CD4-positive, alpha-beta memory T cell (primary cell): Measurements from ENCODE around the gene PDCD1. TPM values are rescaled to one million over a fixed set of nuclear protein-coding genes. Genes with fewer than 3 reads are reported as not detected.
A peak's percentile ranks its signal among the peaks of the same experiment; 100 is the strongest.

Experiments
- CTCF ChIA-PET: fragments of 350-600 bp; sonication (Branson Sonifier 250); formaldehyde crosslinking; loops from one replicate; lab custom pipeline; 2021; ENCODE audit warnings: inconsistent platforms; ENCODE audit not compliant: partially characterized antibody; lab: Charles Lee
- POLR2A ChIA-PET: fragments of 350-600 bp; sonication (Branson Sonifier 250); formaldehyde crosslinking; loops from one replicate; lab custom pipeline; 2021; ENCODE audit not compliant: partially characterized antibody; lab: Charles Lee
- DNase-seq, 5 donors: peaks; one replicate each; pipeline versions ENCODE4 v3.0.0 to v3.0.0-alpha.2; 2020 to 2022; ENCODE audit warnings: mixed read lengths in 1 of 5
- H3K27ac ChIP-seq: one replicate; pipeline ENCODE4 v1.7.0; 2013; ENCODE audit warnings: low read depth, low read length
- H3K27me3 ChIP-seq: 2 replicates; pipeline ENCODE4 v1.7.0; 2013; ENCODE audit warnings: mild to moderate bottlenecking, low read length, moderate library complexity; ENCODE audit not compliant: insufficient read depth
- H3K36me3 ChIP-seq: 2 replicates; pipeline ENCODE4 v1.7.0; 2013; ENCODE audit warnings: mild to moderate bottlenecking, low read length, moderate library complexity; ENCODE audit not compliant: insufficient read depth
- H3K4me1 ChIP-seq: 2 replicates; pipeline ENCODE4 v1.7.0; 2013; ENCODE audit warnings: mild to moderate bottlenecking, low read length, moderate library complexity; ENCODE audit not compliant: insufficient read depth
- H3K4me3 ChIP-seq, 2 donors: one replicate each; pipeline ENCODE4 v1.7.0; 2013; ENCODE audit warnings: low read length in 2 of 2, mild to moderate bottlenecking in 1 of 2
- H3K9me3 ChIP-seq, 2 donors: one replicate each; pipeline ENCODE4 v1.7.0; 2013; ENCODE audit warnings: low read length in 2 of 2, control low read depth in 1 of 2; ENCODE audit not compliant: control insufficient read depth in 1 of 2
- H3K27ac Mint-ChIP-seq, 7 donors: one replicate each; pipeline ENCODE4 v1.8.0; 2020 to 2021; ENCODE audit warnings: mixed read lengths in 7 of 7, mild to moderate bottlenecking in 6 of 7, inconsistent platforms in 3 of 7, moderate library complexity in 3 of 7
- H3K27me3 Mint-ChIP-seq, 2 donors: one replicate each; pipeline ENCODE4 v1.8.0; 2020 to 2021; ENCODE audit warnings: mixed read lengths in 2 of 2
- H3K36me3 Mint-ChIP-seq, 2 donors: one replicate each; pipeline ENCODE4 v1.8.0; 2020 to 2021; ENCODE audit warnings: mixed read lengths in 2 of 2, inconsistent platforms in 1 of 2, mild to moderate bottlenecking in 1 of 2
- H3K4me1 Mint-ChIP-seq, 4 donors: one replicate each; pipeline ENCODE4 v1.8.0; 2020 to 2021; ENCODE audit warnings: mixed read lengths in 4 of 4, mild to moderate bottlenecking in 1 of 4
- H3K4me3 Mint-ChIP-seq, 8 donors: one replicate each; pipeline ENCODE4 v1.8.0; 2020 to 2021; ENCODE audit warnings: mixed read lengths in 8 of 8, mild to moderate bottlenecking in 7 of 8, moderate library complexity in 6 of 8, inconsistent platforms in 3 of 8
- H3K9me3 Mint-ChIP-seq, 8 donors: one replicate each; pipeline ENCODE4 v1.8.0; 2020 to 2021; ENCODE audit warnings: mixed read lengths in 8 of 8, mild to moderate bottlenecking in 5 of 8, inconsistent platforms in 3 of 8, moderate library complexity in 1 of 8
- intact Hi-C: fragments of 100-400 bp; cut with micrococcal nuclease; formaldehyde crosslinking; loops from one replicate; pipeline ENCODE4 v1.15.1; 2023
- polyA plus RNA-seq, 2 donors: library from polyadenylated mRNA; unstranded; fragments of 300-500 nt; fragmentation: Illumina TruSeq; gene quantifications; one replicate each; pipeline ENCODE4 v1.2.3, GENCODE V29; 2021
- total RNA-seq, 2 experiments: library from RNA; stranded (reverse); gene quantifications; one replicate each; pipeline ENCODE4 v1.2.3, GENCODE V29; 2021

PDCD1 gene
- total and polyA plus RNA-seq, 4 experiments from 2014 or later: 5.2 to 12.4 (median 6.1) TPM

DNA sequence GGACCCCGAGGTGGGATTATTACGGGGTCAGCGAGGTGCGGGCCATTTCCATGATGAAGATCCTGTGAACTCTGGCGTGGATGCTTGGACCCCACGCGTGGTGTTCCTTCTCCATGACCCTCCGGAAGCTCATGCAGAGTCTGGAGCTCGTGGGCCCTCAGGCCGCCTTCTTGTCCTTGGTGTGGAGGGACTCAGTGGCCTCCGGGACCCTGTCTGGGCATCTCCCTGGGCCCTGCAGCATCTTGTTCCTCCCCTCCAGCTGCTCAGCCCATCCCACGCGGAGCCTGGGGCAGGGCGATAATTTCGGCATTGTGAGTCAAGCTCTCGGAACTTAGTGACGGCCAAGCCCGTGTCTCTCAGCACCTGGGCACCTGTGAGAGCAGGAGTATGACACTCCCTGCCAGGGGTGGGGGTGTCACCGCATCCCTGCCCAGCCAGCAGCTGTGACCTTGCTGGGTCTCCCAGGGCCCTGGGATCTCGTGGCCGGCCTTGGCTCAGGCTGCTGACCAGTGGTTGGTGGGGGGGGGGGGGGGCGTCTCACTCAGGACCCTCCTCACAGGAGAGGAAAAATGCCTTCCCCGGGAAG lies 35.5 kb upstream of the PDCD1 start:
- DNase-seq: peak in 1 of 5 donors; percentile 34
- no peak overlapping the region for H3K27ac Mint-ChIP-seq
- H3K9me3 Mint-ChIP-seq: peaks cover 0 to 1% (median 0%) of the 10 kb centered on the region in 8 donors
- intact Hi-C loops: no loop called here
- no peak overlapping the region for H3K4me3 Mint-ChIP-seq
- H3K27me3 ChIP-seq: no peaks in the 10 kb centered on the region
- no peaks in the 10 kb centered on the region for H3K4me1 ChIP-seq
- POLR2A ChIA-PET: no interaction called here
- no peaks in the 10 kb centered on the region for H3K36me3 ChIP-seq
- no peak overlapping the region for H3K4me3 ChIP-seq
- H3K36me3 Mint-ChIP-seq: peaks cover 9 to 13% of the 10 kb centered on the region in 2 donors
- H3K4me1 Mint-ChIP-seq: peaks cover 5 to 10% (median 7%) of the 10 kb centered on the region in 4 donors
- CTCF ChIA-PET: no interaction called here
- no peak overlapping the region for H3K27ac ChIP-seq
- H3K9me3 ChIP-seq: no peaks in the 10 kb centered on the region
- no peaks in the 10 kb centered on the region for H3K27me3 Mint-ChIP-seq

DNA sequence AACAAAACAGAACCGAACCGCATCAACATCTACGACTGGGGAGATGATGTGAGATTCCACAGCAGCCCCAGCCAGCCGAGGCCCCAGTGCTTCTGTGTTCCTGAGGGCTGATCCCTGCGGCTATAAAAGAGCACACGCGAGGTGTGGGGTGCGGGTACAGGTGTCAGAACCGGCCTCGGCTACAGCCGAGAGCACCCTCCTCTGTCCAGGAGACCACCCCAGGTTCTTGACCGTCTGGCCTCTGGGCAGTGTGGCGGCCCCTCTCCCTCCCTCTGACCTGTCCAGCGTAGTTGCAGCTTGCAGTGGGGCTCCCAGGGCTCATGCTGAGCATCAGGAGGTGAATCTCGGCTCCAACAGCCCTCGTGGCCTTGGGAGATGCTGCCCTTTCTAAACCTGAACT lies 34.6 kb upstream of the PDCD1 start:
- CTCF ChIA-PET: no interaction called here

DNA sequence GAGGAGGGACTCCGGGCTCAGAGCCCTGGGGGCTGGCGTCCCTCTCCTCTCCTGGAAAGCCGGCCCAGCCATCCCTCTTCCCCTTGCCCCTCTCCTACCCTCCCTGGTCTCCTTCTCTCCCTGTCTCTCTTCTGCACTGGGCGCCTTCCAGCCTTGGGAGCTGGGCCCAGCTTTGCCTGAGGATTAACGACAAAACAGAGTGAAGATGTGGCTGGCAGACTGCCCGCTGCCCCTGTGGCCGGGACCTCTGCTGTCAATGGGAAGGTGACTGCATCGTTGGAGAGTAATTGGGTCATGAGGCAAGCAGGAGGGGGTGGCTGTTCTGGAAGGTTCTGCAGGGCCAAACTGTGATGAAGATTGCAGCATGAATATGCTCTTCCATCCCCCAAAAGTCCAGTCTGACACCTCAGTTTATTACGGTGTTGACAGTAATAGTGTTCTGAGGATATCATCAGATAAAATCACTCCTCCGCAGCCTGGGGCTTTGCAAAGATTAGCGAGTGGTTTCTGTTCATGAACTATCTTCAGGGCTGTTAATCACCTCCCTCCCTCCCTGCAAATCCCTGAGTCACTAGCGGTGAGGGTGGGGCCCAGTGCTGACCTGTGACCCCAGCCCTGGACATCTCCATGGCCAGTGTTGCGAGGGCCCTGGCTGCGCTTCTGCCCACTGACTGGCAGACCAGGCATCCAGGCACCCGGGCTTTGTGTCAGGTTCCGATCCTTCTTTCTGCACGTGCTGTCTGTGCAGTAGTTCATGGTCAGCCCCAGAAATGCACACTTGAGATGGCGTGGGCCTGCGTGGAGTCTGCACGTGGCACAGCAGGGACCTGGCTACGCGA lies 33.8 kb upstream of the PDCD1 start:
- POLR2A ChIA-PET: no interaction called here

More for the DNA sequence above, 34.6 kb upstream of the PDCD1 start:
- H3K36me3 Mint-ChIP-seq: peaks cover 9 to 14% of the 10 kb centered on the region in 2 donors
- H3K4me1 Mint-ChIP-seq: peaks cover 6 to 15% (median 11%) of the 10 kb centered on the region in 4 donors
- Histone ChIP-seq H3K36me3 (no peaks in the 10 kb centered on the region), H3K27ac (no peak overlapping the region), H3K4me3 (no peak overlapping the region), H3K27me3 (no peaks in the 10 kb centered on the region), H3K9me3 (no peaks in the 10 kb centered on the region), H3K4me1 (peaks cover 5% of the 10 kb centered on the region)
- H3K9me3 Mint-ChIP-seq: peaks cover 0 to 1% (median 0%) of the 10 kb centered on the region in 8 donors
- H3K27me3 Mint-ChIP-seq: no peaks in the 10 kb centered on the region
- no peak for DNase-seq
- peak overlapping the region in 2 of 7 donors; percentile 50 to 65 for H3K27ac Mint-ChIP-seq
- no peak overlapping the region for H3K4me3 Mint-ChIP-seq
- intact Hi-C loops: no loop called here
- POLR2A ChIA-PET: no interaction called here

DNA sequence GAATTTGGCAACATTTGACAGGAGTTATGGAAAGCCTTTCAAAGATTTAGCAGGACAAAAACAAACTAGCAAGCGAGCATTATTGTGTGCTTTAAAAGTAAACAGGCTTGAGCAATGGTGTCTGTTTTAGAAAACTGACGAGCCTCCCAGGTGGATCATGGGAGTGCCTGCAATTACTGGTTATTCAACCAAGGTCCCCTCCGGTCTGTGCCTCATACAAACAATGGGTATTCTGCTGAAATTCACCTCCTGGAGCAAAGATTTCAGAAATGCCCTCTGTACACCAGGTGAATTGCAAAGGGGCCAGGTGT lies 33.2 kb upstream of the PDCD1 start:
- Mint-ChIP-seq H3K27ac (peak overlapping the region in 1 of 7 donors; percentile 71), H3K4me3 (no peak overlapping the region), H3K4me1 (peaks cover 9 to 27% (median 20%) of the 10 kb centered on the region in 4 donors), H3K27me3 (no peaks in the 10 kb centered on the region), H3K9me3 (peaks cover 0 to 4% (median 0%) of the 10 kb centered on the region in 8 donors), H3K36me3 (peaks cover 14 to 21% of the 10 kb centered on the region in 2 donors)
- no peak overlapping the region for H3K27ac ChIP-seq
- no peaks in the 10 kb centered on the region for H3K9me3 ChIP-seq
- H3K4me3 ChIP-seq: no peak overlapping the region
- H3K27me3 ChIP-seq: no peaks in the 10 kb centered on the region
- peak in 1 of 5 donors; percentile 9 for DNase-seq
- ChIA-PET CTCF (no interaction called here), POLR2A (no interaction called here)
- intact Hi-C loops: no loop called here
- no peaks in the 10 kb centered on the region for H3K36me3 ChIP-seq
- H3K4me1 ChIP-seq: peaks cover 8% of the 10 kb centered on the region

More for the DNA sequence above, 33.8 kb upstream of the PDCD1 start:
- peaks cover 11 to 18% of the 10 kb centered on the region in 2 donors for H3K36me3 Mint-ChIP-seq
- CTCF ChIA-PET: no interaction called here
- H3K4me3 Mint-ChIP-seq: no peak overlapping the region
- no peaks in the 10 kb centered on the region for H3K27me3 ChIP-seq
- H3K27ac ChIP-seq: no peak overlapping the region
- peak in 1 of 5 donors; percentile 36 for DNase-seq
- H3K27me3 Mint-ChIP-seq: no peaks in the 10 kb centered on the region
- H3K36me3 ChIP-seq: no peaks in the 10 kb centered on the region
- no peaks in the 10 kb centered on the region for H3K9me3 ChIP-seq
- intact Hi-C loops: no loop called here
- peak overlapping the region in 1 of 7 donors; percentile 69 for H3K27ac Mint-ChIP-seq
- H3K9me3 Mint-ChIP-seq: peaks cover 0 to 1% (median 0%) of the 10 kb centered on the region in 8 donors
- peaks cover 8% of the 10 kb centered on the region for H3K4me1 ChIP-seq
- no peak overlapping the region for H3K4me3 ChIP-seq
- peaks cover 9 to 22% (median 17%) of the 10 kb centered on the region in 4 donors for H3K4me1 Mint-ChIP-seq

DNA sequence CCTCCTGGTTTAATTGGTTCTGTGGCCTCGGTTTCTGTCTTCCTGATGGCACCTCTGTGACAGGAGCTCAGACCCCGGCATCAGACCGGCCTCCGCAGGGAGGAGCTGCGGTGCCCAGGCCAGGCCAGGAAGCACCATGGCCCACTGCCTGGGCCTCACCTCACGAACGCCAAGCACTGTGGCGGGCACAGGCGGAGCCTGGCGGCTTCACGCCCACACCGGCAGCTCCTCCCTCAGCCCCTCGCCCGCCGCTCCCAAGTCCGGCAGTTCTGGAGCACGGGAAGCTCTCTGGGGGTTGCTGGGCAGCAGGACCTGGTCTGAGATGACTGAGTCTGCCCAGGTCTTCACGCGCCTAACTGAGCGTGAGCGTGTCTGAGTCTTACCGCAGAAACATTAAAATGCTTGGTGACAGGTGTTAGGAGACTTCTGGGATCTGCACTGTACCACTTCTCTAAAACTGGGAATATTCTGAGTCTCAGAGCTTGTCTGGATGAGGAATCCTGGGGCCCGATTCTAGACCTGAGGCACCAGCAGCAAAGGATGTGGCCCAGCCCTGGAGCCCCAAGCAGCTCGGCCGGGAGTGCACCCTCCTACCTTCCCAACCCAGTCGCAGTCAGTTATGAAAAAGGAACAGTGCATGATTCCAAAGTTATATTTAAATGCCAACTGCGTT lies 32.8 kb upstream of the PDCD1 start:
- Mint-ChIP-seq H3K27ac (peak overlapping the region in 1 of 7 donors; percentile 71), H3K27me3 (no peaks in the 10 kb centered on the region), H3K4me3 (no peak overlapping the region), H3K36me3 (peaks cover 18 to 26% of the 10 kb centered on the region in 2 donors), H3K9me3 (peaks cover 0 to 5% (median 0%) of the 10 kb centered on the region in 8 donors), H3K4me1 (peaks cover 9 to 32% (median 22%) of the 10 kb centered on the region in 4 donors)
- Histone ChIP-seq H3K36me3 (no peaks in the 10 kb centered on the region), H3K4me1 (peaks cover 8% of the 10 kb centered on the region), H3K27ac (no peak overlapping the region), H3K9me3 (no peaks in the 10 kb centered on the region), H3K27me3 (no peaks in the 10 kb centered on the region), H3K4me3 (no peak overlapping the region)
- POLR2A ChIA-PET: no interaction called here
- peak in 1 of 5 donors; percentile 16 for DNase-seq
- intact Hi-C loops: no loop called here
- CTCF ChIA-PET: no interaction called here

DNA sequence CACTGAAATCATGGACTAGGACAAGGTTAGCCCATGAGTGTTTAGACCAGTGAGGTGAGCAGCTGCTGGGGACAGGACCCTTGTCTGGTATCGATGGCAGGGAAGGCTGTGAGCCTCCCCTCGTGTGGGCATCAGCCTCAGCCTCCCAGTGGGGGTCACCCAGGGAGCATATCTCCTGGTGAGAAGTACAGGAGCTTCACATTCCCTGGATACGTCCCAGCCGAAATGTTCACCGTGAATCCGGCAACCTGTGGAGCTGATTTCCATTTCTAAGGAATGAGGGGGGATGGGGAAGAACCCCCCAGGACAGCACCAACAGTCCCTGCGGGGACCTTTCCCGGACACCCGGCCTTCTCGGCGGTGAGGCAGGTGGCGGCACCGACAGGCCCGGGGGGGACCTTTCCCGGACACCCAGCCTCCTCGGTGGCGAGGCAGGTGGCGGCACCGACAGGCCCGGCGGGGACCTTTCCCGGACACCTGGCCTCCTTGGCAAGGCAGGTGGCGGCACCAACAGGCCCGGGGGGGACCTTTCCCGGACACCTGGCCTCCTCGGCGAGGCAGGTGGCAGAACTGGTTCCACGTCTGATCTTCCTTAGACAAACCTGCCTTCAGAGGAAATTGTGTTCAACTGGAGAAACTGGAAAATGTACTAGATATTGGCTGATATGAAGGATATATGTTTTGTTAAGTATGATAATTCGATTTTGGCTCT lies 32.0 kb upstream of the PDCD1 start:
- no peaks in the 10 kb centered on the region for H3K9me3 ChIP-seq
- no peak overlapping the region for H3K27ac ChIP-seq
- POLR2A ChIA-PET: no interaction called here
- peaks cover 8% of the 10 kb centered on the region for H3K4me1 ChIP-seq
- Mint-ChIP-seq H3K4me3 (no peak overlapping the region), H3K36me3 (peaks cover 26 to 31% of the 10 kb centered on the region in 2 donors), H3K9me3 (peaks cover 0 to 3% (median 0%) of the 10 kb centered on the region in 8 donors), H3K4me1 (peaks cover 7 to 40% (median 27%) of the 10 kb centered on the region in 4 donors), H3K27ac (peak overlapping the region in 1 of 7 donors; percentile 19), H3K27me3 (no peaks in the 10 kb centered on the region)
- no peak overlapping the region for H3K4me3 ChIP-seq
- peak in 1 of 5 donors; percentile 13 for DNase-seq
- CTCF ChIA-PET: no interaction called here
- H3K36me3 ChIP-seq: no peaks in the 10 kb centered on the region
- no peaks in the 10 kb centered on the region for H3K27me3 ChIP-seq
- intact Hi-C loops: no loop called here
